HL-60 (cell line): ENCODE data around the gene ZNF547.
A peak's percentile ranks its signal among the peaks of the same experiment; 100 is the strongest.

ENCODE experiments used
- DNase-seq, 2 experiments: peaks; one replicate each; pipeline ENCODE4 v3.0.0-alpha.2; 2010 to 2020; ENCODE audit warnings: low read depth in 1 of 2, low spot score in 1 of 2
- H3K27ac ChIP-seq: fragments of 250-450 bp; sonication (Bioruptor Pico); replicated peaks from 2 replicates; pipeline ENCODE4 v1.5.1; 2020; ENCODE audit warnings: mild to moderate bottlenecking, moderate library complexity
- H3K27me3 ChIP-seq: fragments of 250-450 bp; sonication (Bioruptor Pico); 2 replicates; pipeline ENCODE4 v1.5.1; 2021; ENCODE audit warnings: mild to moderate bottlenecking, moderate library complexity; ENCODE audit not compliant: insufficient read depth, poor library complexity, severe bottlenecking
- H3K4me3 ChIP-seq: replicated peaks from 2 replicates; pipeline ENCODE4 v1.5.1; 2011; ENCODE audit warnings: mild to moderate bottlenecking, control low read depth, low read length; ENCODE audit not compliant: insufficient read depth
- CTCF ChIP-seq: IDR thresholded peaks from one replicate; pipeline ENCODE4 v1.5.1; 2011; ENCODE audit warnings: low read length, control low read depth, inconsistent platforms; ENCODE audit not compliant: insufficient read depth
- GABPA ChIP-seq: IDR thresholded peaks from 2 replicates; pipeline ENCODE4 v1.6.1; 2012; ENCODE audit warnings: low read depth
- POLR2AphosphoS5 ChIP-seq: IDR thresholded peaks from 2 replicates; pipeline ENCODE4 v1.6.1; 2012; ENCODE audit warnings: low read depth
- REST ChIP-seq: IDR thresholded peaks from 2 replicates; pipeline ENCODE4 v1.6.1; 2012; ENCODE audit warnings: low read depth; ENCODE audit not compliant: insufficient replicate concordance
- SPI1 ChIP-seq: IDR thresholded peaks from 2 replicates; pipeline ENCODE4 v1.6.1; 2012; ENCODE audit warnings: low read depth, mild to moderate bottlenecking, borderline replicate concordance
- long read RNA-seq: library from polyadenylated mRNA; unstranded; transcript quantifications from one replicate; pipeline ENCODE4 v2.0.0, GENCODE V29; 2020

The ZNF547 gene
- long read RNA-seq, transcript ZNF547-201 (4 exons, 2,739 nt), result major isoform, 5 of 7 reads
- long read RNA-seq, partial matches to known transcripts, result 0 of 7 reads
- long read RNA-seq, other reads (novel, unspliced or antisense), result 1 of 7 reads

GRCh38 chr19:57362997-57363687 is at the start of gene ZNF547, which contains the start of gene TRAPPC2B:
Gene ZNF547 (plus strand): TSS chr19:57363551. CDS start chr19:57368556, 5,005 bp downstream.
Gene TRAPPC2B (plus strand): TSS chr19:57363551. CDS start chr19:57364834, 1,283 bp downstream.
- H3K4me3 ChIP-seq, result peak within 1 kb of the TSS; percentile 89
- peak; percentile 99 to 100 for DNase-seq
- H3K27ac ChIP-seq, result peak within 1 kb of the TSS; percentile 80
- H3K27me3 ChIP-seq, result no peaks in the 10 kb centered on the region
- TF ChIP-seq SPI1 (no peak), POLR2AphosphoS5 (peak; percentile 86), GABPA (peak; percentile 96), REST (peak; percentile 47), CTCF (no peak)

GRCh38 chr19:57314146-57314545 is 49.2 kb upstream of the ZNF547 start:
- Histone ChIP-seq H3K27ac (no peak overlapping the region), H3K4me3 (no peak overlapping the region), H3K27me3 (no peaks in the 10 kb centered on the region)
- no peak for DNase-seq
- TF ChIP-seq SPI1 (no peak), POLR2AphosphoS5 (no peak), REST (no peak), CTCF (no peak), GABPA (no peak)

GRCh38 chr19:57317503-57317902 is 45.8 kb upstream of the ZNF547 start:
- H3K27me3 ChIP-seq, result no peaks in the 10 kb centered on the region
- no peak overlapping the region for H3K27ac ChIP-seq
- TF ChIP-seq CTCF, result no peak
- TF ChIP-seq GABPA, result no peak
- no peak for TF ChIP-seq SPI1
- TF ChIP-seq POLR2AphosphoS5, result no peak
- TF ChIP-seq REST, result no peak
- DNase-seq, result no peak
- no peak overlapping the region for H3K4me3 ChIP-seq
